Activated T-helper 17 cell treated with anti-CD3 and anti-CD28 coated beads, Interleukin-2, amount 50 U/mL, for 72 hours (primary cell): ENCODE data around the gene STAP1. TPM values are rescaled to one million over a fixed set of nuclear protein-coding genes. Genes with fewer than 3 reads are reported as not detected.

Experiments used
- ATAC-seq: fragments of 150-1000 bp; cut with Tn5 transposase; replicated peaks from 2 replicates; pipeline ENCODE4 v1.10.0; 2021; ENCODE audit warnings: mild to moderate bottlenecking, moderate library complexity
- H3K27ac Mint-ChIP-seq: one replicate; pipeline ENCODE4 v1.8.0; 2022; ENCODE audit warnings: mixed read lengths
- H3K27me3 Mint-ChIP-seq: one replicate; pipeline ENCODE4 v1.8.0; 2022; ENCODE audit warnings: mixed read lengths
- H3K36me3 Mint-ChIP-seq: one replicate; pipeline ENCODE4 v1.8.0; 2022; ENCODE audit warnings: low read depth, mild to moderate bottlenecking, mixed read lengths
- H3K4me1 Mint-ChIP-seq: one replicate; pipeline ENCODE4 v1.8.0; 2022; ENCODE audit warnings: mixed read lengths
- H3K4me3 Mint-ChIP-seq: one replicate; pipeline ENCODE4 v1.8.0; 2022; ENCODE audit warnings: mild to moderate bottlenecking, mixed read lengths
- H3K9me3 Mint-ChIP-seq: one replicate; pipeline ENCODE4 v1.8.0; 2022; ENCODE audit warnings: mixed read lengths
- total RNA-seq, 2 donors: library from RNA; stranded (reverse); gene quantifications; one replicate each; pipeline ENCODE4 v1.2.3, GENCODE V29; 2022

Gene STAP1
- total RNA-seq, 2 donors from 2014 or later = 2.6 to 2.7 TPM

DNA sequence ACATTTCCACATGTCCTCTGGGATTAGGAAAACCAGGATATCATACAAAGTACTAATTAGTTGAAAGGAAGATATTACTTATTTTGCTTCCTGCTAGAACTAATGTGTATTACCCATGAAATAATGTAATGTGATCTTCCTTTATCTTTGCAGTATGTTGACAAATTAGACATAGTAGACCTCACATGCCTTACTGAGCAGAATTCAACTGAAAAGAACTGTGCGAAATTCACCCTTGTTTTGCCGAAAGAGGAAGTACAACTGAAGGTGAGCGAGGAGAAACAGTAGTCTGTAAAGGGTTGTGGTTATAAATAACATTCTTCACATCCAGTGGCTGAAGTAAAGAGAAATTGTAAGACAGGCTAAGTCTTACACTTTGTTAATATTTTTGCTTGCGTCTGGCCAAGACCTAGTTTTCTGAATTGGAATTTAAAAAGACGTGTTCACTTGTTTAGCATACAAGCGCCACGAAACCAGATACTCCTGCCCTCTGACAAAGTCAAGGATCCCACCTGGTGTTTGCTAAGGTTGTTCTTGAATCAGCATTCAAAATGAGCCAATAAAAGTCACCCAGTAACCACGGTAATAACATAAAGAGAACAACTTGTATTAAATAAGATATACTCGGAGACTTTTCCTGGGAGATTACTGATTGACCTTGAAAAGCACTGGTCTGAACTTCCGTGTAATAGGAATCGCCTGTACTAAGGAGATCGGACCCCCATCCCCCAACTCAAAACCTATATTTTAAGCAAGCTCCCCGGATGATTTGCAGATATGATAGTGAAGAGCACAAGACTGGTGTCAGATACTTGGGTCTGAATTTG is 16.9 kb downstream of the STAP1 start:
- H3K27ac Mint-ChIP-seq = peak overlapping the region; percentile 55
- no peaks in the 10 kb centered on the region for H3K27me3 Mint-ChIP-seq
- H3K9me3 Mint-ChIP-seq = no peaks in the 10 kb centered on the region
- ATAC-seq = peak; percentile 18
- H3K4me1 Mint-ChIP-seq = peaks cover 2% of the 10 kb centered on the region
- no peaks in the 10 kb centered on the region for H3K36me3 Mint-ChIP-seq
- H3K4me3 Mint-ChIP-seq = peak overlapping the region; percentile 47

DNA sequence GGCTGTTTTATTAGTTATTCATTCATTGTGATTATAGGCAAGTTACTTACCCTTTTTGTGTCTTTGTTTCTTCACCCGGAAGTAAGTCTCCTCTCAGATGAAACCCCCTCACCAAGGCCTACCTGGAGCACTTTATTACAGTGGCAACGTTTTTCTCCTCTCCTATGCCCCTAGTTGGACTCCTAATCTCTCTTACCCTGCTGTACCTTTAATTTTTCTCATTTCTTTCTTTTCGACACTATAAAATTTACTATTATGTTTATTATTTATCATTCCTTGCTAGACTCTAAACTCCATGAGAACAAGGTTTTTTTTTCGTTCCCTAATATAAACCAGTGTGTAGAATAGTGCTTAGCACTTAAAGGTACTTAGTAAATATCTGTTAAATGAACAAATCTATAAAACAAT is 17.5 kb downstream of the STAP1 start:
- no peak for ATAC-seq
- Mint-ChIP-seq H3K27me3 (no peaks in the 10 kb centered on the region), H3K4me1 (peaks cover 8% of the 10 kb centered on the region), H3K4me3 (peak overlapping the region; percentile 47), H3K36me3 (no peaks in the 10 kb centered on the region), H3K27ac (peak overlapping the region; percentile 55), H3K9me3 (no peaks in the 10 kb centered on the region)

DNA sequence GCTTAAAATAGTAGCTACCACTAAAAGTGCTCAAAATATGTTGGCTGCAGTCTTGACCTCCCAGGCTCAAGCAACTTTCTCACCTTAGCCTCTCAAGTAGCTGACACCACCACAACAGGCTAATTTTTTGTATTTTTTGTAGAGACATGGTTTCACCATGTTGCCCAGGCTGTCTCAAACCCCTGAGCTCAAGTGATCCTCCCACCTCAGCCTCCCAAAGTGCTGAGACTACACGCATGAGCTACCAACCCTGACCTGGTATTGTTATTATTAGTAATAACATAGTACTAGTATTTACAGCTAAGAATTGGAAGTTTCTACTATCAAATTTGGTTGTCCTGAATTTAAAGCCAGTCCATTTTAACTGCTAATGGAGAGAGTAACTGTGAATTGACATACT is 18.0 kb downstream of the STAP1 start:
- no peak overlapping the region for H3K4me3 Mint-ChIP-seq
- no peaks in the 10 kb centered on the region for H3K27me3 Mint-ChIP-seq
- no peaks in the 10 kb centered on the region for H3K36me3 Mint-ChIP-seq
- H3K4me1 Mint-ChIP-seq = peaks cover 13% of the 10 kb centered on the region
- no peak for ATAC-seq
- peak overlapping the region; percentile 55 for H3K27ac Mint-ChIP-seq
- no peaks in the 10 kb centered on the region for H3K9me3 Mint-ChIP-seq

DNA sequence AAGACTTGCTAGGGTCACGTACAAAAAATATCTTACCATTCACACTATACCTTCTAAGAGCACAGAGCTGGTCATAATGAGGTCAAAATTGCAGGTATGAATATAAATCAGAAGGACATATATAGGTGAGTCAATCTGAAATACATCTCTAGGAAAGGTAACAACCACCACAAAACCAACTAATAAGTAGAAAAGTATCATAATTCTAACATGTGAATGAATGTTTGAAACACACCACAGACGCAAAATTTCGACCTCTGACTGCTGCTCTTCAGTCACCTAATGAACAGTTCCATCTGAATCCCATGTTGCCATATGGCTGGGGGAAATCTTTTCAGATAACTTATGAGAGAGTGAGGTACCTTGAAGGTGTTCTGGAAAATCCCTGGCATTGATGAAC is 22.1 kb downstream of the STAP1 start:
- H3K27ac Mint-ChIP-seq = peak overlapping the region; percentile 85
- peak; percentile 81 for ATAC-seq
- H3K36me3 Mint-ChIP-seq = no peaks in the 10 kb centered on the region
- no peaks in the 10 kb centered on the region for H3K27me3 Mint-ChIP-seq
- H3K4me1 Mint-ChIP-seq = peaks cover 16% of the 10 kb centered on the region
- peak overlapping the region; percentile 70 for H3K4me3 Mint-ChIP-seq
- H3K9me3 Mint-ChIP-seq = no peaks in the 10 kb centered on the region

DNA sequence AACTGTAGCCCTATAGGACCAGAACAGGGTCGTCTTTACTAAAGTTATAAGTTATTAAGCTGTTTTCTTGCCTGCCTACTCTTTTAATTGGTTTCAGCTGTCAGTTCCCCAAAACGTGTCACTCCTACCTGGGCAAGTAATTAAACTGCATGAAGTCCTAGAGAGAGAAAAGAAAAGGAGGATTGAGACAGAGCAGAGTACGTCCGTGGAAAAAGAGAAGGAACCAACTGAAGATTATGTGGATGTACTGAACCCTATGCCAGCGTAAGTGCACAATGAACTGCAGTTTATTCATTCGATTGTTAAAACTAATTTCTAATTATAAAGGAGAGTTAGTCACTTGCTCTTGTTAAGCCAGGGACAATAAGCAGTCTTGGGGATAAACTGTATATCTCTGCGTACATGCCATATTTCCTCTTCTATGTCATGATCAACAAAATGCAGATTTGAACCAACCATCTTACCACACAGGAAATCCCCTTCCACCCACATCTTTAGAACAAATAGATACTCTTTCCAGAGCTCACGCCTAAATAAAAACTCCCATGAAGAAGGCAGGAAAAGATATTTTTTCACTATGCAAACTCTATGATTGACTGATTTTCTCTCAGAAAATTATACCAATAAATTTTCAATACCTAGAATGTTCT is 22.8 kb downstream of the STAP1 start:
- ATAC-seq = peak; percentile 72
- no peaks in the 10 kb centered on the region for H3K9me3 Mint-ChIP-seq
- H3K27ac Mint-ChIP-seq = peak overlapping the region; percentile 85
- no peaks in the 10 kb centered on the region for H3K27me3 Mint-ChIP-seq
- peaks cover 16% of the 10 kb centered on the region for H3K4me1 Mint-ChIP-seq
- peak overlapping the region; percentile 70 for H3K4me3 Mint-ChIP-seq
- H3K36me3 Mint-ChIP-seq = no peaks in the 10 kb centered on the region

DNA sequence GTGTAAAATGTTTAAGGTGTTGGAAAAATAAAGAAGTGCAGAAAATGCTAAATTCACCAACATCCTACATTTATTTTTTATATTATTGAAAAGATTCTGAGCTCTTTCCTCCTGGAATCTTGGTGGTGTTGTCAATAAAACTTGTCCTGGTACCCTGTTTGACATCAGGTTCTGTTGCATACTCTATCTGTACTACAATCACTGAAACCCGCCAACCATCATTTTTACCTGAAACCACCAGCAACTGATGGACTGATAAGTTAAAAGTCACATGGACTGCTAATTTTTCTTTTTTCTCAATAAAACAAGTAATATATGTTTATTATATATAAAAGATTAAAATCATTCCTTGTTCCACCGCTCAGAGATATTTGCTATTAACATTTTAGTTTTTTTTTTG is 23.4 kb downstream of the STAP1 start:
- peak overlapping the region; percentile 85 for H3K27ac Mint-ChIP-seq
- no peaks in the 10 kb centered on the region for H3K9me3 Mint-ChIP-seq
- peaks cover 16% of the 10 kb centered on the region for H3K4me1 Mint-ChIP-seq
- H3K27me3 Mint-ChIP-seq = no peaks in the 10 kb centered on the region
- H3K4me3 Mint-ChIP-seq = peak overlapping the region; percentile 70
- no peak for ATAC-seq
- no peaks in the 10 kb centered on the region for H3K36me3 Mint-ChIP-seq

DNA sequence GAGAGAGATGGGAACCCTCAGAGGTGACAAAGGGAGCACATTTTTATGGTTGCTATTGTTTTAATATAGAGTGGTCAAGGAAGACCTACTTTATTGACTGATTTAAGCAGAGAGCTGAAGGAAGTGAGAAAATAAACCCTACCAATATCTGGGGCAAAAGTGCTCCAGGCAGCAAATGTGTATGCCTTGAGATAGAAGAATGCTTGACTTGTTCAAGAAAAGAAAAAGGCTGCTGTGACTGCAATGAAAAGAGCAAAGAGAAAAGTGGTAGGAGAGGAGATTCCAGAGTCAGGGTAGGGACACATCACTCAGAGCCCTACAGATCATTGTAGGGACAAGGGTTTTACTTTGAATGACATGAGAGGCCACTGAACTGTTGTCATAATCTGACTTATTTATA is 26.0 kb downstream of the STAP1 start:
- H3K36me3 Mint-ChIP-seq = no peaks in the 10 kb centered on the region

DNA sequence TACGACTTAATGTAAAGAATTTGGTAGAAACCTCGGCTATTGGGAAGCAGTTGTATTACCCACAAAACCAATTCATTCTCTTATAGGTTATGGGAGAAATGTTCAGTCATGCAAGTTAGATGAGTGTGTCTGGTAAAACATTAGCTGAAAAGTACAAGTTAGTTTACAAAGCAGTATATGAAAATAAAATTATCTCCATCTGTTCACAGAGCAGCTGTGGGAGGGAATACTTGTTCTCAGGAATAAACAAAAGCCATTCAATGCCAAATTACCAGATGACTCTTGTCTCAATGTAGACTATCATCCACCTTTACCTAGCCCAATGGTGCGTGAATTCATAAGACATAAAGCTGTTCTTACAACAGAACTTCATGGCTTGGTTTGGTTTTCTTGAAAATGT is 28.6 kb downstream of the STAP1 start:
- ATAC-seq = no peak
- Mint-ChIP-seq H3K27me3 (no peaks in the 10 kb centered on the region), H3K4me1 (no peaks in the 10 kb centered on the region), H3K9me3 (no peaks in the 10 kb centered on the region), H3K27ac (no peak overlapping the region), H3K36me3 (no peaks in the 10 kb centered on the region), H3K4me3 (no peak overlapping the region)

More for the DNA sequence above, 26.0 kb downstream of the STAP1 start:
- no peak overlapping the region for H3K4me3 Mint-ChIP-seq
- ATAC-seq = no peak
- H3K9me3 Mint-ChIP-seq = no peaks in the 10 kb centered on the region
- no peak overlapping the region for H3K27ac Mint-ChIP-seq
- no peaks in the 10 kb centered on the region for H3K27me3 Mint-ChIP-seq
- peaks cover 16% of the 10 kb centered on the region for H3K4me1 Mint-ChIP-seq

DNA sequence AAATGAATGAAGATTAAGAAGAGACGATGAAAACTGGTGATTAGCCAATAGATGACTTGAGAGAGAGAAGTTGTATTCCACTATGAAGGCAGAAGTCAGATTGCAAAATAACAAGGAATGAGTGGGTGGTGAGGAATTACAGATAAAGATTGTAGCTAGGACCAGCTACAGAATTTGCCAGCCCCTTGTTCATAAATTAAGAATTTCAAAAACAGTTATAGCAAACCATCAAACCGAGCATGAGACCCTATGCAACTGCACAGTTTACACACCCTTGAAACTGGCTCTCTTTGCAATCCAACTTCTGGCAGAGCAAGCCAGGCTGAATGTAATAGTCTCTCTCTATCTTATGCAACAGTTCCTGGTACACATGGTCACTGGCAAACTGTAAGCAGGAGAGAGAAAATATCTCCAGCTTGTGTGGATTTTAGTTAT is 35.2 kb downstream of the STAP1 start:
- no peak for ATAC-seq
- Mint-ChIP-seq H3K9me3 (no peaks in the 10 kb centered on the region), H3K27me3 (peaks cover 2% of the 10 kb centered on the region), H3K27ac (no peak overlapping the region), H3K4me1 (no peaks in the 10 kb centered on the region), H3K4me3 (no peak overlapping the region), H3K36me3 (no peaks in the 10 kb centered on the region)

DNA sequence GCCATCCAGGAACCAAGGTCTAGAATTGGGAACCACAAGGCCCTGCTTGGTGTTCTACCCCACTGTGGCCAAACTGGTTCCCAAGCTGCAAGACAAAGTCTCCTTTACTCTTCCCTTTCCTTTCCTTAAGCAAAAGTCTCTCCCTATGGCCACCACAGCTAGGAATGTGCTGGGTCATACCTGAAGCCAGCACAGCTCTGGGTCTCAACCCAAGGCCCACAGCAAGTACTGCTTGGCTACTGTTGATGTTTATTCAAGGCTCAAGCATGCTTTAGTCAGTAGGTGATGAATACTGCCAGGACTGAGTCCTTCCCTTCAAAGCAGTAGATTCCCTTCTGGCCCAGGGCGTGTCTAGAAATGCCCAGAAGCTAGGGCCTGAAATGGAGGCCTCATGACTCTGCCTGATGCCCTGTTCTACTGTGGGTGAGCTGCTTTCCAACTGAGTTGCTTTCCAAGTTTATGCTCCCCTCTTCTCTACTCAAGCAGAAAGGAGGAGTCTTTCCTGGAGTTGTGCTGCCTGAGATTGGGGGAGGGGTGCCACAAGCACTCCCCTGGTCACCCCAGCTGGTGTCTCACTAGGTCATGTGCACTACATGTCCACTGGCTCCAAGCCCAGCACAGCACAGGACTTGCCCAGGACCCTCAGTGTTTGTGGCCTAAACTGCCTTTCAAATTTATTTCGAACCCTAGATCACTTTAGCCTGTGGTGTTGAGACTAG is 44.9 kb downstream of the STAP1 start:
- peaks cover 3% of the 10 kb centered on the region for H3K9me3 Mint-ChIP-seq
- no peak for ATAC-seq
- no peaks in the 10 kb centered on the region for H3K36me3 Mint-ChIP-seq
- H3K4me1 Mint-ChIP-seq = no peaks in the 10 kb centered on the region
- no peak overlapping the region for H3K4me3 Mint-ChIP-seq
- no peak overlapping the region for H3K27ac Mint-ChIP-seq
- H3K27me3 Mint-ChIP-seq = peaks cover 3% of the 10 kb centered on the region

DNA sequence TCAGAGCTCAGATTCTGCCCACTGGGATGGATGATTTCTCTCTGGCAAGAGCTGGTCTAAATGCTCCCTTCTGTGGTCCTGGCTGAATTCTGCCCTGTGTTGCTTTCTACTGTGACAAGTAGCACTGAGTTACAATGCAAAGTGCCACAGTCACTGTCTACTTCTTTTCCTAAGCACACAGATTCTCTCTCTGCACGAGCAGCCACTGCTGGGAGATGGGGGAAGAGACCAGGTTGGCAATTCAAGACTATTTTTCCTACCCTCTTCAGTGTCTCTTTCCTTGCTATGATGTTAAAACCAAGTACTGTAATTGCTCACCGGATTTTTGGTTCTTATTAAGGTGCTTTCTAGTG is 45.5 kb downstream of the STAP1 start:
- H3K9me3 Mint-ChIP-seq = peaks cover 3% of the 10 kb centered on the region
- no peak overlapping the region for H3K4me3 Mint-ChIP-seq
- no peak overlapping the region for H3K27ac Mint-ChIP-seq
- ATAC-seq = no peak
- H3K27me3 Mint-ChIP-seq = no peaks in the 10 kb centered on the region
- no peaks in the 10 kb centered on the region for H3K4me1 Mint-ChIP-seq
- no peaks in the 10 kb centered on the region for H3K36me3 Mint-ChIP-seq

DNA sequence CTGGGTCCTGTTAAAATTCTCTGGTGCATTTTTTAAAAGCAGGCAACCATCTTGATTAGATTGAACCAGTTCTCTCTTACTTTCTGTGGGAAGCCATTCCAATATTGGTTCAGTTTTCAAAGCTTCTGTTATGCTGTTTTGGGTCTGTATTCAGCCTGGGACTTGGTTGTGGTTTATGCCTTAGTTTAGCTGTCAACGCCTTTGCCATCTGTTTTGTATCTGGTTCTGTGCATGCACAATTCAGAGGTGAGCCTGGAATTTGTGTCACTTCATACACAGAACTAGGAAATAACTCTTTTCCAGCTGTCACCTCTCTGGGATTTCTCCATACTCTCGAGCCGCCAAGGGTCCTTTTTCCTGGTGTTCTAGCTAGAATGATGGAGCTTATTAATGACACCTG is 46.2 kb downstream of the STAP1 start:
- Mint-ChIP-seq H3K27ac (no peak overlapping the region), H3K4me1 (no peaks in the 10 kb centered on the region), H3K36me3 (no peaks in the 10 kb centered on the region), H3K9me3 (peaks cover 4% of the 10 kb centered on the region), H3K4me3 (no peak overlapping the region), H3K27me3 (no peaks in the 10 kb centered on the region)
- no peak for ATAC-seq

DNA sequence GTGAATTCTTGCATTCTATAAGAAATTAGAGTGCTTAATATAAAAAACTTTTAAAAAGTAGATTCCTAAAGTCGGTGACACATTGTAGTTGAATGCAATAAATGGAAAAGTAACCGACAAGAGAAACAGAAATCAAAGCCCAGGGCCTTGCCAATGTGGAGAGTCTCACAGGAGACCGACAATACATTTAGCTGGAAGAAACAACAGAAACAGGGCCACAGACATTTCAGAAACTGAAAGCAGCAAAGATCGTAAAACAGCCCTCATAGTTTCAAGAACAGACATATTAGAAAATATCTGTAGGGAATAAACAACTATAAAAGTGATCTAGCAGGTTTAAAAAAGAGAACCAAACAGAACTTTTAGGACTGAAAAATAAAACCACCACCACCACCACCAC is 49.5 kb downstream of the STAP1 start:
- H3K27me3 Mint-ChIP-seq = no peaks in the 10 kb centered on the region
- H3K27ac Mint-ChIP-seq = peak overlapping the region; percentile 16
- ATAC-seq = no peak
- H3K4me3 Mint-ChIP-seq = peak overlapping the region; percentile 2
- no peaks in the 10 kb centered on the region for H3K4me1 Mint-ChIP-seq
- no peaks in the 10 kb centered on the region for H3K36me3 Mint-ChIP-seq
- peaks cover 7% of the 10 kb centered on the region for H3K9me3 Mint-ChIP-seq

DNA sequence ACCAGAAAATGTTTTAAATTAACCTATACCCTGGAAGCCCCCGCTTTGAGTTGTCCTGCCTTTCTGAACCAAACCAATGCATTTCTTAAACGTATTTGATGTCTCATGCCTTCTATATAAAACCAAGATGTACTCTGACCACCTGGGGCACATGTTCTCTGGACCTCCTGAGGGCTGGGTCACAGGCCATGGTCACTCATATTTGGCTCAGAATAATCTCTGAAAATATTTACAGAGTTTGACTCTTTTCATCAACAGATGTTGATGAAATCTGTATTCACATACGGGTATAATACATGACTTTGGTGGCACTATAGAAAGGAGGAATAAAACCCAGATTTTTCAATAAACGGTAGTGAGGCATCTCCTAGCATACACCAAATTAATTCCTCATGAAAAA is 55.7 kb downstream of the STAP1 start:
- no peak overlapping the region for H3K4me3 Mint-ChIP-seq
- no peaks in the 10 kb centered on the region for H3K4me1 Mint-ChIP-seq
- H3K9me3 Mint-ChIP-seq = peaks cover 11% of the 10 kb centered on the region
- H3K36me3 Mint-ChIP-seq = peaks cover 49% of the 10 kb centered on the region
- H3K27me3 Mint-ChIP-seq = no peaks in the 10 kb centered on the region
- no peak for ATAC-seq
- H3K27ac Mint-ChIP-seq = no peak overlapping the region

DNA sequence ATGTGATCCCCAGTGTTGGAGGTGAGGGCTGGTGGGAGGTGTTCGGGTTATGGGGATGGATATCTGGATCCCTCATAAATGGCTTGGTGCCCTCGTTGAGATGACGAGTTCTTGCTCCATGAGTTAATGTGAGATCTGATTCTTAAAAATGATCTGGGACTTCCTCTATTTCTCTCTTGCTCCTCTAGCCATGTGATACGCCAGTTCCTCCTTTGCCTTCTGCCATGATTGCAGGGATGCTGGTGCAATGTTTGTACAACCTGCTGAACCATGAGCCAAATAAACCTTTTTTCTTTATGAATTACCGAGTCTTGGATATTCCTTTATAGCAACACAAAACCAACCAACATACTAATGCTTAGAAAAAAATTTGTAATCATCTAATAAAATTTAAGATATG is 56.6 kb downstream of the STAP1 start:
- Mint-ChIP-seq H3K9me3 (peaks cover 7% of the 10 kb centered on the region), H3K4me3 (no peak overlapping the region), H3K27ac (no peak overlapping the region), H3K4me1 (no peaks in the 10 kb centered on the region), H3K36me3 (peaks cover 58% of the 10 kb centered on the region), H3K27me3 (no peaks in the 10 kb centered on the region)
- no peak for ATAC-seq
